AG04449 (cell line): ENCODE measurements around the gene ANKRD7.

Source experiments
- CTCF ChIA-PET: fragments of 350-600 bp; formaldehyde crosslinking; extraction: SDS; loops from one replicate; lab custom pipeline; 2021; ENCODE audit warnings: antibody characterized with exemption; lab: Yijun Ruan, JAX
- POLR2A ChIA-PET: fragments of 400-600, 350-600 bp; formaldehyde crosslinking; extraction: SDS; loops from one replicate; lab custom pipeline; 2020; ENCODE audit warnings: antibody characterized with exemption, inconsistent platforms; lab: Yijun Ruan, JAX
- DNase-seq: peaks from one replicate; pipeline ENCODE4 v3.0.0-alpha.2; 2010; ENCODE audit warnings: low read depth, low spot score
- H3K4me3 ChIP-seq: 2 replicates; pipeline ENCODE4 v1.5.1; 2011; ENCODE audit warnings: low read depth, mild to moderate bottlenecking, control low read depth, low read length
- CTCF ChIP-seq: IDR thresholded peaks from one replicate; pipeline ENCODE4 v1.5.1; 2011; ENCODE audit warnings: mild to moderate bottlenecking, moderate library complexity, low read length, control low read depth, inconsistent platforms; ENCODE audit not compliant: insufficient read depth; ENCODE audit errors: missing control alignments

ANKRD7 gene

GRCh38 chr7:118224521-118224920 is at the start of gene ANKRD7:
Gene ANKRD7 (plus strand): TSS chr7:118224704. CDS start chr7:118224831, 127 bp downstream.
- TF ChIP-seq CTCF = no peak
- ChIA-PET POLR2A (no interaction called here), CTCF (no interaction called here)
- DNase-seq = no peak
- H3K4me3 ChIP-seq = no peak within 1 kb of the TSS

GRCh38 chr7:118175740-118176139 is 48.8 kb upstream of the ANKRD7 start:
- no peak overlapping the region for H3K4me3 ChIP-seq
- TF ChIP-seq CTCF = no peak
- DNase-seq = no peak
- CTCF ChIA-PET = no interaction called here
- POLR2A ChIA-PET = no interaction called here

GRCh38 chr7:118179191-118179590 is 45.3 kb upstream of the ANKRD7 start:
- ChIA-PET POLR2A (no interaction called here), CTCF (no interaction called here)
- no peak overlapping the region for H3K4me3 ChIP-seq
- DNase-seq = no peak
- TF ChIP-seq CTCF = no peak

GRCh38 chr7:118182593-118183427 is 41.7 kb upstream of the ANKRD7 start:
- peak overlapping the region; percentile 85 for H3K4me3 ChIP-seq
- ChIA-PET POLR2A (no interaction called here), CTCF (no interaction called here)
- TF ChIP-seq CTCF = no peak
- no peak for DNase-seq

GRCh38 chr7:118183428-118183785 is 41.1 kb upstream of the ANKRD7 start:
- DNase-seq = no peak

More at GRCh38 chr7:118183428-118183785, 41.1 kb upstream of the ANKRD7 start:
- no peak for TF ChIP-seq CTCF
- H3K4me3 ChIP-seq = peak overlapping the region; percentile 85
- ChIA-PET CTCF (no interaction called here), POLR2A (no interaction called here)
